NK-92 (cell line): ENCODE results near the gene TCOF1.

Experiments used
- DNase-seq: peaks from one replicate; lab custom pipeline; 2025; ENCODE audit not compliant: unreplicated experiment; lab: John Stamatoyannopoulos, UW

Gene TCOF1

DNA sequence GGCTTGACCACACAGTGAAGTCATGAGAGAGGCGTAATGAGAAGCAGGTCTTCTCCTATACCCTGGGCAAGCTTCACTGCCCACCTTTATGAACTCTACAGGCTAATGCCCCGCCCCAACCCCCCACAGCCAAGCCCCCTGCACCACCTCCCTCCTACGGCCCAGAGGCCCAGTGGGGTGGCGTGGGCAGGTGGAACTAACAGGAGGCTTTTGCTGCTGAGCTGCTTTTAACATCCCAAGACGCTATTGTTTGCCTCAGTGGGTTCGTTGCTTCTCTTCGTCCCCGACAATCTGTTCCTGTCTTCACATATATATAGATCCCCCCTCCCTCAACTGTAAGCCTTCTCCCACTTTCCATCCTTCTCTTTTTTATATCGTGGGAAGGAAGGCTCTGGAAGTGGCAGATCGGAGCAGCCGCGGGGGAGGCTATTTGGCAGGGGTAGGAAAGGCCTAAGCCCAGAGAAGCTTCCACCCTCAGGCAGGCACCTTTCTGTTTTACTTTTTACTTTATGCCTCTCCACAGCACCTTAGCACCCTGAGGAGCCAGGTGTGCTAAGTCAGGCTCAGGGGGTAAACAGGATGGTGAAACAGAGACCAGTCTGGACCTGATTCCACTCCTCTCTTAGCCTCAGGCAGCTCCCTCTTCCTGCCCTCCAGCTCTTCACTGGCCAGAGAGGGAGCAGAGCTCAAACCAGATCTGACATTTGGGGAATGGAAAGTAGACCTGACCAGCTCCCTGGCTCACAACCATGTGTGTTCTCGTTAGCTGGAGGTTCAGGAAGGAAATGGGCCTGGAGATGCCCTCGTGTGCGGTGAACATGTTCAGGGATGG lies 28.7 kb downstream of the TCOF1 start:
- no peak for DNase-seq

DNA sequence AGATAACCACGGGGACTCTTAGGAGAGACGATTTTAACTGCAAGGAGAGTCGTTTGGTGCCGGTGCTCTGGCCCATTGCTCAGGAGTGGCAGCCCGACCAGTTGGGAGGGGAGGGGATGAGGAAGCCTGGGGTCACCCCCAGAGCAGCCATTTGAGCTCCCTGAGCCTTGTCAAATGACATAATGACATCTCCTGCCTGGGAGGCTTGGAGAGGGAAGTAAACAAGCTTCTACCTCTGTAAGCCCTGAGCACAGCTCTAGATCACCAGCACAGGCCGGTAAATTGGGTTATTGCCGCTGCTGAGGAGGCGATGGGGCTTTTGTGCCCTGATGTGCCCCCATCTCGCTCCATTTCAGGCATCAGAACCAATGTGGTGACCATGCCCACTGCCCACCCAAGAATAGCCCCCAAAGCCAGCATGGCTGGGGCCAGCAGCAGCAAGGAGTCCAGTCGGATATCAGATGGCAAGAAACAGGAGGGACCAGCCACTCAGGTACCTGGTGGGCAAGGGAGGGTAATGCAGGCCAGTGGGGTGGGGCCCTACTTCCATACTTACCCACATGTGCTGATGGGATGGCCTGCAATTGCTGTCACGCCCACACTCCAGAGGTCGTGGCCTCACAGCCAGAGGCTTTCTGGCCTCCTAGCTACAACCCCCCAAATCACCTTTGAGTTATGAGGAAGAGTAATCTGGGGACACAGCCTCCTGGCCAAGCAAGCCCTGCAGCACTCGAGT lies 32.2 kb downstream of the TCOF1 start:
- DNase-seq, result no peak

GRCh38 chr5:150391064-150391834 lies 33.8 kb downstream of the TCOF1 start:
- DNase-seq, result no peak

DNA sequence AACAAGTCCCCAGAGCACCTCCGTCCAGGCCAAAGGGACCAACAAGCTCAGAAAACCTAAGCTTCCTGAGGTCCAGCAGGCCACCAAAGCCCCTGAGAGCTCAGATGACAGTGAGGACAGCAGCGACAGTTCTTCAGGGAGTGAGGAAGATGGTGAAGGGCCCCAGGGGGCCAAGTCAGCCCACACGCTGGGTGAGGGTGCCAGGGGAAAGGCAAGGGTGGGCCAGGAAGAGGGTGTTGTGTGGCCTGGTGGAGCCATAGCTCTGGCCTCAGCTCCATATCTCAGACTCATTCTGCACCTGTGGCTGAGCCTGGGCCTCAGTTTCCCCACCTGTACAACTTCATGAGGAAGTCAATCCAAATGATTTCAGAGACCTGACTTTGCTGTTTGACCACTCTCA lies 34.5 kb downstream of the TCOF1 start:
- no peak for DNase-seq

- no peak for DNase-seq
Measured at GRCh38 chr5:150392680-150393079, 35.2 kb downstream of the TCOF1 start.

DNA sequence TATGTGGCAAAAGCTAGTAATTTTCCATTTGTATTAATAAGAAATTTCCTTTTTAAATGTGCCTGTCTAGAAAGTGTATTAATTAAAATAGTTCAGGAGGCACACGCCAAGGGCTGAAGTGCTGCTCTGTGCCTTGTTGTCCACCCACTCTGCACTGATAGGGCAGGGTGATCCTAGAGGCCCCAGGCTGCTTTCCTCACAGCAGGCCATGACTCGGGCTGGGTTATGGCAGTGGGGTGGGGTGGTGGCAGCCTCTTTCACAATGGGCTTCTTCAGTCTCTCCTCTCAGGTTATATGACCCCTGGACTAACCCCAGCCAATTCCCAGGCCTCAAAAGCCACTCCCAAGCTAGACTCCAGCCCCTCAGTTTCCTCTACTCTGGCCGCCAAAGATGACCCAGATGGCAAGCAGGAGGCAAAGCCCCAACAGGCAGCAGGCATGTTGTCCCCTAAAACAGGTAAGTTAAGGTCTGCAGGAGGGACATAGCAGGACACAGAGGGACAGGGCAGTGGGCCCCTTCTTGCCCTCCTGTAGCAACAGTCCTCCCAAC lies 35.7 kb downstream of the TCOF1 start:
- no peak for DNase-seq

GRCh38 chr5:150394131-150394530 lies 36.6 kb downstream of the TCOF1 start:
- no peak for DNase-seq

- DNase-seq, result no peak
Measured at GRCh38 chr5:150394912-150395687, 37.6 kb downstream of the TCOF1 start.

GRCh38 chr5:150395688-150395975 lies 38.1 kb downstream of the TCOF1 start:
- DNase-seq, result no peak

DNA sequence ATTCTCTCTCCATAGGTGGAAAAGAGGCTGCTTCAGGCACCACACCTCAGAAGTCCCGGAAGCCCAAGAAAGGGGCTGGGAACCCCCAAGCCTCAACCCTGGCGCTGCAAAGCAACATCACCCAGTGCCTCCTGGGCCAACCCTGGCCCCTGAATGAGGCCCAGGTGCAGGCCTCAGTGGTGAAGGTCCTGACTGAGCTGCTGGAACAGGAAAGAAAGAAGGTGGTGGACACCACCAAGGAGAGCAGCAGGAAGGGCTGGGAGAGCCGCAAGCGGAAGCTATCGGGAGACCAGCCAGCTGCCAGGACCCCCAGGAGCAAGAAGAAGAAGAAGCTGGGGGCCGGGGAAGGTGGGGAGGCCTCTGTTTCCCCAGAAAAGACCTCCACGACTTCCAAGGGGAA lies 38.8 kb downstream of the TCOF1 start:
- DNase-seq, result no peak

- no peak for DNase-seq
Measured at GRCh38 chr5:150397146-150397781, 39.8 kb downstream of the TCOF1 start.

GRCh38 chr5:150397782-150398721 lies 40.6 kb downstream of the TCOF1 start:
- DNase-seq, result no peak

DNA sequence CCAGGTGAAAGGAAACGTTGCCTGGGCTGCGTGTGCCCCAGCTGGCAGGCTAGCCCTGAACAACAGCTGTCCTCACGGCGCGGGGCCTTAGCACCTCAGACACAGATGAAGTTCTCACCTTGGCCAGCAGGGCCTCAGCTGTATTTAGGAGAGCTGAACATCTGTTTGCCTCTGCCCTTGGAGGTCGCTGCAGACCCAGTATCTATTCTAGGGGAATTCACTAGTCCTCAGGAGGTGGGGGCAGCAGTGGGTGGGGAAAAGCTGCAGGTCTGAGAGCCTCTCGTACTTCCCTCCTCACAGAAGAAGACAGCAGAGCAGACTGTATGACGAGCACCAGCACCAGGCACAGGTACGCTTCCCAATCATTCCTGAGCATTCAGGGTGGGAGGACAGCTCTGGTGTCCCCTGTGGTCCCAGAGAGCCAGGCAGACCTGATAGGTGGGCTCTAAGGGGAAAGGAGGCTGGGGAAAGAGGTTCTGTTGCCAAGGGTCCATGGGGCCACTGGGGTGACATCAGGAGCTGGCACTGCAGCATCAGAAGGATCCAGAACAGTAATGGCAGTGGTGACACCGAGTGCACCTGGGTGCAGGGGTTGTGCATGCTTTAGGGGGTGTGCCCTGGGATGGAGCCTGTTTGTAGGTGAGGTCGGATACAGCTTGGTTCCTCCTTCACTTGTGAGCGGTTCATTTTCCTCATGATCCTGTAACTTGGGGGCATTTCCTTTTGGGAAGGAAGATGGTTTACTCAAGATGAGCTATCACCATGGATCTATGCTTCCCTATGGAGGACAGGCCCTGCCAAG lies 41.4 kb downstream of the TCOF1 start:
- DNase-seq, result no peak

GRCh38 chr5:150399524-150400211 lies 42.2 kb downstream of the TCOF1 start:
- DNase-seq, result no peak

DNA sequence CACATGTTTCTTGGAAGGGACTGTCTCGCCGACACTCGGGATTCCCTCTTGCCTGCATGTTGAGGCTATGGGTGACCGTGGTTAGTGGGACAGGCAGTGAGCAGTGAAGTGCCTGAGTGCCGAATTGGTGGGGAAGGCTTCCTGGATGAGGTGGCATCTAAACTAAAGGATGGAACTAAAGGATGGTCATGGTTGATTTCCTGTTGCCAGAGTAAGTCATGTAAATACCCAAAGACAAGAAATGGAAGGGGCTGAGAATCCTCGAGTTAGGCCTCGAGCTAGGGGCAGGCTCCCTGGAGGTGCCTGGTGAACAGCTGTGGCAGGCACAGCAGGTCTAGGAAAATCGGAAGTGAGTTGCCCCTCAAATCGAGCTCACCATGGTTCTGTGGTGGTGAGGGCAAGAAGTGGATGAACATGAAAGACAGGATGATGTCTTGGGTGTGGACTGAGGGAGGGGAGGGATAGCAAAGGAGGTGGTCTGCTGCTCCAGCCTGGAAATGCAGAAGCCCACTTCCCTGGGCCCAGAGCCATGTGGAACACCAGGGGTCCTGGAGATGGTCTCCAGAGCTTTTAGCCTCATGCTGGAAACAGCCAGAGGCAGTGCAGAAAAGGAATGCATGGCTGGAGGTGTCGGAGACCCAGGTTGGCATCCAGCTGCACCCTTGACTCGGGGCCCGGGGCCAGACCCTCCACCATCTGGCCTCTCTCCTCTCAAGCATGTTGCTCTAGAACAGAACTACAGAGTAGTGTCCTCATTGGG lies 43.0 kb downstream of the TCOF1 start:
- DNase-seq, result no peak

- no peak for DNase-seq
Measured at GRCh38 chr5:150401076-150401375, 43.5 kb downstream of the TCOF1 start.
